ENCODE results near the gene SLC6A12. TPM values are rescaled to one million over a fixed set of nuclear protein-coding genes. Genes with fewer than 3 reads are reported as not detected.

Gene SLC6A12
- total RNA-seq, 1 donor from 2014 or later: 14.2 TPM

- H3K36me3 ChIP-seq: no peaks in the 10 kb centered on the region
- no peak overlapping the region for H3K27ac ChIP-seq
- peaks cover 31% of the 10 kb centered on the region for H3K4me1 ChIP-seq
- no peak overlapping the region for H3K4me3 ChIP-seq
- intact Hi-C loops (cut with DNase I): no loop called here
- TF ChIP-seq CTCF (IDR thresholded peaks at IDR 0.05): no peak
- DNase-seq (no peak), ATAC-seq (no peak)
- H3K27me3 ChIP-seq (ENCODE audit: low read depth): peaks cover 9% of the 10 kb centered on the region
- H3K9me3 ChIP-seq: no peaks in the 10 kb centered on the region
Observed at GRCh38 chr12:179131-179884, 34.6 kb downstream of the SLC6A12 start.

GRCh38 chr12:178829-179109 lies 35.2 kb downstream of the SLC6A12 start:
- peaks cover 9% of the 10 kb centered on the region for H3K27me3 ChIP-seq (ENCODE audit: low read depth)
- intact Hi-C loops (cut with DNase I): no loop called here

GRCh38 chr12:177980-178828 lies 35.8 kb downstream of the SLC6A12 start:
- Histone ChIP-seq H3K4me3 (no peak overlapping the region), H3K36me3 (no peaks in the 10 kb centered on the region), H3K27me3 (ENCODE audit: low read depth) (peaks cover 9% of the 10 kb centered on the region), H3K27ac (no peak overlapping the region), H3K9me3 (no peaks in the 10 kb centered on the region), H3K4me1 (peaks cover 31% of the 10 kb centered on the region)
- intact Hi-C loops (cut with DNase I): no loop called here
- DNase-seq (no peak), ATAC-seq (no peak)
- no peak for TF ChIP-seq CTCF (IDR thresholded peaks at IDR 0.05)

More at GRCh38 chr12:178829-179109, 35.2 kb downstream of the SLC6A12 start:
- no peaks in the 10 kb centered on the region for H3K9me3 ChIP-seq
- DNase-seq (no peak), ATAC-seq (no peak)
- no peak overlapping the region for H3K4me3 ChIP-seq
- no peak for TF ChIP-seq CTCF (IDR thresholded peaks at IDR 0.05)
- H3K4me1 ChIP-seq: peaks cover 31% of the 10 kb centered on the region
- no peaks in the 10 kb centered on the region for H3K36me3 ChIP-seq
- no peak overlapping the region for H3K27ac ChIP-seq

- DNase-seq (no peak), ATAC-seq (no peak)
- Histone ChIP-seq H3K36me3 (no peaks in the 10 kb centered on the region), H3K9me3 (no peaks in the 10 kb centered on the region), H3K4me1 (peaks cover 39% of the 10 kb centered on the region), H3K4me3 (no peak overlapping the region), H3K27ac (no peak overlapping the region), H3K27me3 (ENCODE audit: low read depth) (peaks cover 17% of the 10 kb centered on the region)
- intact Hi-C loops (cut with DNase I): no loop called here
- no peak for TF ChIP-seq CTCF (IDR thresholded peaks at IDR 0.05)
Observed at GRCh38 chr12:177336-177979, 36.5 kb downstream of the SLC6A12 start.

- DNase-seq (no peak), ATAC-seq (no peak)
- no peak for TF ChIP-seq CTCF (IDR thresholded peaks at IDR 0.05)
- Histone ChIP-seq H3K27ac (no peak overlapping the region), H3K9me3 (no peaks in the 10 kb centered on the region), H3K4me3 (no peak overlapping the region), H3K27me3 (ENCODE audit: low read depth) (peaks cover 18% of the 10 kb centered on the region), H3K36me3 (no peaks in the 10 kb centered on the region), H3K4me1 (peaks cover 42% of the 10 kb centered on the region)
- intact Hi-C loops (cut with DNase I): no loop called here
Observed at GRCh38 chr12:176321-177181, 37.4 kb downstream of the SLC6A12 start.
